Stimulated activated CD4-positive, alpha-beta T cell treated with anti-CD3 and anti-CD28 coated beads, TNF-alpha, amount 100 ng/mL, for 48 hours (primary cell): ENCODE data around the gene ZNF366.

ENCODE experiments used
- DNase-seq, 3 donors: peaks; one replicate each; pipeline ENCODE4 v3.0.0-alpha.2; 2020; ENCODE audit warnings: low read depth in 3 of 3

ZNF366 gene

GRCh38 chr5:72488756-72489155, 18.5 kb downstream of the ZNF366 start:
- DNase-seq = no peak

- no peak for DNase-seq
Observed at GRCh38 chr5:72487177-72487576, 20.0 kb downstream of the ZNF366 start.

- no peak for DNase-seq
Observed at GRCh38 chr5:72486371-72486770, 20.8 kb downstream of the ZNF366 start.

- no peak for DNase-seq
Observed at GRCh38 chr5:72485430-72485974, 21.7 kb downstream of the ZNF366 start.

GRCh38 chr5:72482046-72482445, 25.2 kb downstream of the ZNF366 start:
- no peak for DNase-seq

- no peak for DNase-seq
Observed at GRCh38 chr5:72480841-72481240, 26.4 kb downstream of the ZNF366 start.

GRCh38 chr5:72479921-72480320, 27.3 kb downstream of the ZNF366 start:
- no peak for DNase-seq

GRCh38 chr5:72478684-72479083, 28.5 kb downstream of the ZNF366 start:
- DNase-seq = no peak

GRCh38 chr5:72478276-72478675, 28.9 kb downstream of the ZNF366 start:
- no peak for DNase-seq

- no peak for DNase-seq
Observed at GRCh38 chr5:72477644-72478043, 29.6 kb downstream of the ZNF366 start.

GRCh38 chr5:72477176-72477575, 30.0 kb downstream of the ZNF366 start:
- no peak for DNase-seq

- DNase-seq = no peak
Observed at GRCh38 chr5:72476721-72477120, 30.5 kb downstream of the ZNF366 start.

- DNase-seq = no peak
Observed at GRCh38 chr5:72476275-72476674, 30.9 kb downstream of the ZNF366 start.

- no peak for DNase-seq
Observed at GRCh38 chr5:72474516-72474915, 32.7 kb downstream of the ZNF366 start.

GRCh38 chr5:72474046-72474500, 33.1 kb downstream of the ZNF366 start:
- no peak for DNase-seq

- no peak for DNase-seq
Observed at GRCh38 chr5:72472666-72473422, 34.4 kb downstream of the ZNF366 start.

- no peak for DNase-seq
Observed at GRCh38 chr5:72472031-72472430, 35.2 kb downstream of the ZNF366 start.

GRCh38 chr5:72470826-72471225, 36.4 kb downstream of the ZNF366 start:
- no peak for DNase-seq

GRCh38 chr5:72468606-72469005, 38.6 kb downstream of the ZNF366 start:
- no peak for DNase-seq

GRCh38 chr5:72468024-72468423, 39.2 kb downstream of the ZNF366 start:
- DNase-seq = no peak

GRCh38 chr5:72467461-72467860, 39.7 kb downstream of the ZNF366 start:
- no peak for DNase-seq

GRCh38 chr5:72465601-72466563, 41.3 kb downstream of the ZNF366 start:
- DNase-seq = no peak
